ENCODE results near the gene CCR7. TPM values are rescaled to one million over a fixed set of nuclear protein-coding genes. Genes with fewer than 3 reads are reported as not detected.

Gene CCR7
- total RNA-seq, 1 experiment from 2014 or later, result not detected

DNA sequence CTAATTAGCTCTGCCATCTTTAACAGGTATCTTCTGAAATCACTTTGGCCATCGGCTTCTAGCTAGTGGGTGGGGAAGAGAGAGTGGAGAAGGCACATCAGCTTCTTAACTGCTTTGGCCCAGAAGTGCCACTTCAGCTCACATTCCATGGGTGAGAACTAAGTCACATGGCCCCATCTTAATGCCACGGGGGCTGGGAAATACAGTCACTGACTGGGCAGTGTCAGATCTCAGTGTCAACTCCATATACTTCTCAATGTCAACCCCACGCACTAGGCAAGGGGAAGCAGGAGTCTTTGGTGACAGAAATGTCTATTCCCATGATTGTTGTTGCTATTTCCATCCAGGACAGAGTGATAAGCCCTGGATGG is 29.4 kb downstream of the CCR7 start:
- DNase-seq (ENCODE audit: low read depth), result no peak

DNA sequence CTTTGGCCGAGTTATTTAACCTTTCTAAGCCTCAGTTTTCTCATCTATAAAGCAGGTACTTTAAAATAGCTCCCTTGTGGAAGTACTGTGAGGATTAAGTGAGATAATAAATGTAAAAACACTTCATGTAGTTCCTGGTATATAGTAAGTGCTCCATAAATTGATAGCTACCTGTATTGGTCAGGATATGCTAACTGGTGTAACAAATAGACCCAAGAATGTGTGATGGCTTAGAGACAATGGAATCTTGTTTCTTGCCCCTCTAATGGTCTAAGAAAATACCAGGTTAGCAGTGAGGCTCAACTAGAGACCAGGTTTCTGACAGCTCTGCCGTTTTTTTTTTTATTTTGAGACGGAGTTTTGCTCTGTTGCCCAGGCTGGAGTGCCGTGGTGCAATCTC is 29.8 kb downstream of the CCR7 start:
- no peak for DNase-seq (ENCODE audit: low read depth)

DNA sequence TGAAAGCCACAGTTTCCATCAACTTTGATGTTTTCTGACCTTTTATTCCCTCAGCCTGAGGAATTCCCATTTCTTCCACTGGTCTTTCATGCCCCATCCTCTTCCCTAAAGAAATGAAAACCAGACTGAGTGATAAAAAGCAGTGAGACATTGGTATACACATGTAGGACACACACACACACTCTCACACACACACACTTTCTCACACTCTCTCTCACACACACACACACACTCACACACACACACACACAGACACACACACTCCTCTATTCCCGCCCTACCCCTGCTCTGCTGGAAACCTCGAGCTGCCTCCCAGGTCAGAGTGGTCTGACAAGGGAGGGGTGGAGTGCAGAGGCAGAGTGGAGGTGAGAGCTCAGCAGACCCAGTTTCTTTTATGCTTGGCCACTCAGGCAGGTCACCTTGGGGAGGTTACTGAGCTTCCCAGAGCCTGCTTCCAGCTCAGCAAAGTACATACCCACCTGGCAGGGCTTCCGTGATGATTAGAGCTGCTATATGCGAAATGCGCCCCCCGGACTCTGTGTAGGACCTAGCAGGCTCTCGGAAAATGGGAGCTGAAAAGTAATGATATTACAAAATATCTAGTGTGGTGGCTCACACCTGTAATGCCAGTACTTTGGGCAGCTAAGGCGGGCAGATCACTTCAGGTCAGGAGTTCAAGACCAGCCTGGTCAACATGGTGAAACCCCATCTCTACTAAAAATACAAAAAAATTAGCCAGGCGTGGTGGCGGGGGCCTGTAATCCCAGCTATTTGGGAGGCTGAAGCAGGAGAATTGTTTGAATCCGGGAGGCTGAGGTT is 30.7 kb downstream of the CCR7 start:
- no peak for DNase-seq (ENCODE audit: low read depth)

DNA sequence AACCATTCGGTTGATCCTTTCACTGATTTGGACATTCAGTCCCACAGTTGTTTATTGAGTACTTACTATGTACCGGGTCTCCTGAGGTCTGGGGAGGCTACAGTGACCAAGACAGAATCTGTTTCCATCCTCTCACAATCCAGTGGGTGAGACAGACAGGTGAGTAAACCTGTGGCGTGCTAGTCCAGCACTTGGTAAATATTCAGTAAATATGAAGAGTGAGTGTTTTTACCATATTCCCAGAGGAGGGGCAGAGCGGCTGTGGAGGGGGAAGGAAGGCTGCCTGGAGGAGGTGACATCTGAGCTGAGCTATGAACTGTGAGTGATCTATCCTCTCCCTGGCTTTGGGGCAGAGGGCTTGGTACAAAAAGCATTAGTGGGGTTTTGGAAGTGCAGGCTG is 31.4 kb downstream of the CCR7 start:
- no peak for DNase-seq (ENCODE audit: low read depth)

DNA sequence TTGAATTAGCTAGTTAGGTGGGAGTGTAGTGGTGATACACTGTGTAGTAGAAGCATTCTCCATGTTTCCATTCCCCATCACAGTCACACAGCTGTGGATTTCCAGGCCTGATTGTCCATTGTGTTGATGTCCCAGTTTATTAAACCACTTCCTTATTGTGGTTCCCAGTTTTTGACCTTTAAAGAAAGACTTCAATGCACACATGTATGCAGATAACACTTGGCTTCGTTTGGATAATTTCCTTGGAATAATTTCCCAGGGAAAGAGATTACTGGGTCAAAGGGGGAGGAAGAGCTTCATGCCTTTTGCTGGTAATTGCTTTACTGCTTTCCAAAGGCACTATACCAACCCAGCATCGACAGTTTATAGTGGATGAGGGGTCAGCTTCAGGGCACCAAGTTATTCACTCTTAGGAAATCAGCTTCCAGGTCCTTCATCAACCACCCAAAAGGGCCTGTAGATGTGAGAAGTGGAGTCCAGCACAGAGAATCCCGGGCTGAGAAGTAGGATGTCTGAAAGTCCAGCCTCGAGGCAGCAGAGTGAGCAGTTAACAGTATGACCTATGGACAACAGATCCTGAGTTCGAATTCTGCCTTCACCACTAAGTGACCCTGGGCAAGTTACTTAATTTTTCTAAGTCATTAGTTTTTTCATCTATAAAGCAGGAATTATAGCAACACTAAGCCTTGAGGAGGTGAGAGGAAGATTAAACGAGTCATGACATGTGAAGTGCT is 32.6 kb downstream of the CCR7 start:
- DNase-seq (ENCODE audit: low read depth), result no peak

DNA sequence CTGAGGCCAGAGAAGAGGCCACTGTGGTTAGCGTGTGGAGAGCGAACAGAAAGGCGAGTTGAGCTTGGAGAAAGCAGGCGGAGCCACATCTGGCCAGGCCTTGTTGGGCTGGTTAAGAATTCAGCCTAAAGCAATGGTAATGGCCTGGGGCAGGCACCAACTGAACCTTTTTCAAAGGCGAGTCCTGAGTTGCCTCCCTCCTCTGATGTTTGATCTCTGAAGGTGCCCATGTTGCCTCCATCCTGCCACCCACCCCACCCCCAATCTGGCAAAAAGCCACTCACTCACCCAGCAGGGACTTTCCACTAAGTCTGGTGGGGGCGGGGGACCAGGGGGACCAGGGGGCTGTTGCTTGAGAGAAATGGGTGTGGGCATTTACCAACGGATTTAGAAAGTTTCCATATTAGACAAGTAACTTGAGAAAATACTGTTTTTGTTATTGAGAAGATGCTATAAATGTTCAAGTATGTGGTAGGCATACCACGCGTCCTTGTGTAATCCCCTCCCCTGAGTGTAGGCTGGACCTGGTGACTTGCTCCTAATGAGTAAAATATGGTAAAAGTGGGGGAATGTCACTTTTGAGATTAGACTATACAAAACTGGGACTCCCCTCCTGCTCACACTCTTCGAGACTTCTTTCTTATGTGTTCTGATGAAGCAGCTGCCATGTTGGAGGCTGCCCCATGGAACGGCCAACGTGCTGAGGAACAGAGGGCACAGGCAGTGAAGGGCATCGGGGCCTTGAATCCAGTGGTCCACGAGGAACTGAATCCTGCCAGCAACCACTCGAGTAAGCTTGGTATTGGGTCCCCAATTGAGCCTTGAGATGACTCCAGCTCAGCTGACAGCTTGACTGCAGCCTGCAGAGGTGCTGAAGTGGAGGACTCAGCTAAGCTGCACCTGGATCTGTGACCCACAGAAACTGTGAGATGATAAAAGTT is 34.0 kb downstream of the CCR7 start:
- no peak for DNase-seq (ENCODE audit: low read depth)

DNA sequence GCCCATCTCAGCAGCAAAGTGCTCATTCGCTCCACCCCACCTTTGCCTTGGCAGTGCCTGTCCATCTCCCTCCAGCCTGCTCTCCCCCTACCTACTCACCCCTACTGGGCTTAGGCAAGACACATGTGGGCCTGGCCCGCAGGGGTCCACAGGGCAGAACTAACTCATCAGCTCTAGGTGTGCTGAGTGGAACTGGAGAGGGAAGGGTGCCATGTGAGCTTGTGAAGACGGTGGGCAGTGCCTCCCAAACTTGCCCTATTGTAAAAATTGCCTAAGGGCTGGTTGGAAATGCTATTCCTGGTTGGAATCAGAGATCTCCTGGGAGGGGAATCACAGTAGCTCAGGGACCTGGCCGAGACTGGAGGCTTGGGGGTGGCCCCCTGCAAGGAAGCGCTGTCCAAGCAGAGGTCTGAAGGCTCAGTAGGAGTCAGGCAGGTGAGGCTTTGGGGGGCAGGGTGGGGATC is 34.7 kb downstream of the CCR7 start:
- no peak for DNase-seq (ENCODE audit: low read depth)

DNA sequence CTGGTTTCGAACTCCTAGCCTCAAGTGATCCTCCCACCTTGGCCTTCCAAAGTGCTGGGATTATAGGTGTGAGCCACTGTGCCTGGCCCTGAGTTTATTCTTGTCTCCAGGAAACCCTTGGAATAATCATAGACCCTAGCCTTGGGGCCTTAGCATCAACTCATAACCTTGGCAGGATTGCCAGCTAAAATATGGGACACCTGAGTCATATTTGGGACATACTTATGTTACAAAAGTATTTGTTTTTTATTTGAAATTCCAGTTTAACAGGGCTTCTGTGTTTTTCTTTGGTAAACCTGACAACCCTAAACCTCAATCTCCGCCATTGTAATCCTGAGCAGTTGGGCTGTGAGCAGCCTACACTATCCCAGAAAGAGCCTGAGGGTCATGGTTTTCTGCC is 35.3 kb downstream of the CCR7 start:
- DNase-seq (ENCODE audit: low read depth), result no peak

DNA sequence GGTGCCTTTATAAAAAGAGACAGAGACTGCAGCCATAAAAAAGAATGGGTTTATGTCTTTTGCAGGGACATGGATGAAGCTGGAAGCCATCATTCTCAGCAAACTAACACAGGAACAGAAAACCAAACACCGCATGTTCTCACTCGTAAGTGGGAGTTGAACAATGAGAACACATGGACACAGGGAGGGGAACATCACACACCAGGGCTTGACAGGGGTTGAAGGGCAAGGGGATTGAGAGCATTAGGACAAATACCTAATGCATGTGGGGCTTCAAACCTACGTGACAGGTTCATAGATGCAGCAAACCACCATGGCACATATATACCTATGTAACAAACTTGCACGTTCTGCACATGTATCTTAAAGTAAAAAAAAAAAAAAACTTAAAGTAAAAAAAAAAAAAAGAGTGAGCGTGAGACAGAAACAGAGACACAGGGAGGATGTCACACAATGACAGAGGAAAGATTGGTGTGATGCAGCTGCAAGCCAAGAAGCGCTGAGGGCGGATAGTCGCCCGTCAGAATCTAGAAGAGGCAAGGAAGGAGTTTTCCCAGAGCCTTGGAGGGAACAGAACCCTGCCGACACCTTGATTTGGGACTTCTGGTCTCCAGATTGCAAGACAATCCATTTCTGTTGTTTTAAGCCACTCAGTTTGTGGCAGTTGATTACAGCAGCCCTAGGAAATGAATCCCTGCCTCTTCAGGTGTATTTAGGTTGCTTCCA is 36.4 kb downstream of the CCR7 start:
- no peak for DNase-seq (ENCODE audit: low read depth)

DNA sequence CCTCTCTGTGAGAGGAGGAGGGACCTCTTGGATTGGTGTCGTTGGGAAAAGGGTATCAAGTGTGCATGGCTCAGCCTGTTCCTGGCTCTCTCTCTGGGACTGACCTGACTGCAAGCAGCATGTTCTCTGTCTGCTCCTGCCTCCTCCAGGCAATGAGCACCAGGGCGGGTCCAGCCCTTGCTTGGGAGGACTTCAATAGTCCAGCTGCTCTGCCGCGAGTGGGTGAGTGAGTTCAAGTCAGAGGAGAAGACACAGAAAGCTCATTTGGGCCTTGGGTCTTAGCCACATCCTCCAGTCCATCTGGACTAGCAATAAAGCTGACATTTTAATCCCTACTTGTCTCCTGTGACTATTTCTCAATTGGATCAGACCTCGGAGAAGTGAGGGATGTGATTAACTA is 38.6 kb downstream of the CCR7 start:
- no peak for DNase-seq (ENCODE audit: low read depth)

DNA sequence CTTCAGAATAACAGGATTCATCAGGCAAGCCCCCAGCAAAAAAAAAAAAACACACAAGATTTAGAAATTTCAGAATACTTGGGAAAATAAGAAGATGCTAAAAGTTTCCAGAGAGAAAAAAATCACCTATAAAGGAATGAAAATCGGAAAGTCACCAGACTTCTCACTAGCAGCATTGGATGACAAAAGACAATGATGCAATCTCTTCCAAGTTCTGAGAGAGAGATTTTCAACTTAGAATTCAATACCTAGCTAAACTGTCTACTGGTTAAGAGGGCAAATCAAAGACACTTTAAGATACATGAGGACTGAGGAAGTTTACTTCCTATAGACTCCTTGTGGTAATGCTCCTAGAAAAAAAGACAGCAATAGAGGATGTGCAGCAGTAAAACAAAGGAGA is 40.0 kb downstream of the CCR7 start:
- no peak for DNase-seq (ENCODE audit: low read depth)

DNA sequence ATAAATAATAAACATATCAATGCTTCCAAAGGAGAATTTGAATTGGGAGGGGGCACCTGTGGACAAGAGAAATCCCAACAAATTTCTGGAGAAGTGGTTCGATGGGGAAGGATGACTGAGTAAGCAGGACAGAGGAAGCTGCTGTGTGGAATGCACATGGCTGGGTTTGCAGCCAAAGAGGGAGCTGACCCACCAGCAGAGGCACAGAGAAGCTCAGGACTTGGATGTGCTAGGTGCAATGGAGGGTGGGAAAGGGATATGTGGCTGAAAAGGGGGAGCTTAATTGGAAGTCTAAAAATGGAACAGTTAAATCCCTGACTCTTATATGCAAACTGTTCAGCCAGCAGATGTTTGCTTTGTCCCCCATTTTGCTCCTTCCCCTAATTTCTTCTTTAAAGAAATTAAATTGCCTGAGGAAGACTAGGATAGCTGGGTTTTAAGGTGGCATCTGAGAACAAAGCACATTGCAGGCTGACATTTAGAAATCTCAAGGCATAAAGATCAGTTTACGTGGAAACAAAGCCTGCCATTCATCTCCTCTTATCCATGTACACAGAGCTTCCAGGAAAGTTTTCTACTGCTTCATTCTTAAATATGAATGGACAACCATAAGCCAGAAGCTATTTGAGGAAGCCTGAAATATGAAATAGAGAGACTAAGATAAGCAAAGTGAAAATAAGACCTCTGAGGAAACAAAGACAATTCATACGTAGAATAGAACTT is 40.9 kb downstream of the CCR7 start:
- no peak for DNase-seq (ENCODE audit: low read depth)

DNA sequence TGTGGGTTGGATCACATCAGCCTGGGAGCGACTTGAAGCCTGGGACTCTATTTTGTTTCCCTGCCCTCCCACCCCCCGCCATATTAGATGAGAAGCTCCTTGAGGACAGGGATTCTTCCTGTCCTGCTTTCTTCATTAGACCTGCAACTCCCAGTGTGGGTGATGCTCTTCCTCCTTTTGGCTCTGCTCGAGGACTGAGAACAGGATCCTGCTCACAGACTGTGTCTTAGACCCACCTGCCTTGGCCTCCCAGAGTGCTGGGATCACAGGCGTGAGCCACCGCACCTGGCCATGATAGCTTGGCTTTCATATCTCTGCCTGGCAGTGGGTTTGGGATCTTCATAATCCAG is 42.3 kb downstream of the CCR7 start:
- DNase-seq (ENCODE audit: low read depth), result no peak

DNA sequence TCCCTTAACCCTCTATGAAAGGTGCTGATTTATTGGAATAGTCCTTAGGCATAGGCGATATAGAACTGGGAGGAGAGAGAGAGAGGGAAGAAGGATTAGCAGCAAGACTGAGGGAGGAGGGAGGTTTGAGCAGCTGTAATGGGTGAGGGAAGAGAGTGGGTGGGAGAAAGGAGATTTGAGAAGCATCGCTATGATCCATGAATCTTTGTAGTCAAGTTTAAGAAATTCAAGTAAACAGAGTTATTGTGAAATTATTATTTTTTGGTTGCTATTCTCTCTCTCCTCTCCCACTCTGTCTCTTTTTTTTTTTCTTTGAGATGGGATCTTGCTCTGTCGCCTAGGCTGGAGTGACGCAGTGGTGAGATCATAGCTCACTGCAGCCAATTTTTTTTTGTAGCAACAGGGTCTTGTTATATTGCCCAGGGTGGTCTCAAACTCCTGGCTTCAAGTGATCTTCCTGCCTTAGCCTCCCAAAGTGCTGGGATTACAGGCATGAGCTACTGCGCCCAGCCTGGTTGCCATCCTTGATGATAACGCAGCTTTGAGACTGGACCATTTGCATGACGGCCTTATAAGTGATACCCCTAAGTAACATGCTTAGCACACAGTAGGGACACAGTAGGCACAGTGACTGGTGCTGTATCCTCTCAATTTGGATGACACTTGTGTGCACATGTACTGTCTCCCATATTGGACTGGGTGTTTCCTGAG is 42.9 kb downstream of the CCR7 start:
- no peak for DNase-seq (ENCODE audit: low read depth)

DNA sequence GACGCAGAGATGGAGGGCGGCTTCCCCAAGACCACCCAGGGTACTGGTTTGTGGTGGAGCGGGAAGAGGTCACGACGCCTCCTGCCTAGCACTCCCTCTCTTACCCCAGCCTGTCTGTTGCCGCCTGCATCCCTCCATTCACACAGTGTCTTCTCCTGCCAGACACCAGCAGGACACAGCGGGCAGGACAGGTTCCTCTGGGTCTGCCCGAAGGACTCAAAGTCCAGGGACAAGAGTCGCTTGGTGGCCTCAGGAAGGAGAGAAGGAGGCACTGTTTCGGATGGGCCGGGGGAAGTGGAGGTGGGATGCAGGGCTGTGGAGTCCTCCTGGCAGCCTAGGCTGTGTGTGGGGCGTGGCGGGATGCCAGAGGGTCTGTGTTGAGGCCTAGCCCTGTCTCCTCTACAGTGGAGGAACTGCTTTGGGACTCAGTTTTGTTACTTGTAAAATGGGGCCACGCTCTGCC is 44.2 kb downstream of the CCR7 start:
- no peak for DNase-seq (ENCODE audit: low read depth)

DNA sequence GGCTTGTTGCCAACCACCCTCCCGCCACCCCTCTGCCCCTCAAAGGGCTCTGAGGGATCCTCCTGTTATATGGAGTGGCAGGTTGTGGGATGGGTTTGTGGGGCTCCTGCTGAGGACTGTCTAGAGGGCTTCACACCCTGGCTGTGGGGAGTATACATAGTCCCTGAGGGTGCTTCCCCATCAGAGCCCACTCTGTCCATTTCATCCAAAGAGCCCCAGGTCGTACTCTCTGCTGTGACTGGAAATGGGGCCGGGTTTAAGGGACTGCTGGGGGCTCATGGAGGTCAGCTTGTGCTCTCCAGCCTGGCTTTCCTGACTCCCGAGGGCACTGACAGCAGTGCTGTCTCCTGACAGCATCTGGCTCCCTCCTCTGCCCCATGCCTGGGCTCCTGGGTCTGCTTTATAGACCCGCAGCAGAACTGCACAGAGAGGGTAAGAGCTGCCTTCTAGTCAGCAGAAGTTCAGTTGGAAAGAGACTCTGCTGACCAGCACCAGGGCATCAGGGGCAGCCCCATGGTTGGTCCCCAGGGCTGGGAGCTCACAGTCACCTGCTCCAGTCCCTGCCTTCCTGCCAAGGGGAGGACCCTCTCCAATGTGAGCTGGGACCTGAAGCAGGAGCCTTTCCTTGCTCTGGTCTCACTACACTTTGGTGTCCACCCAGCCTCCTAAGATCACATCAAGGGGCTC is 46.0 kb downstream of the CCR7 start:
- no peak for DNase-seq (ENCODE audit: low read depth)

DNA sequence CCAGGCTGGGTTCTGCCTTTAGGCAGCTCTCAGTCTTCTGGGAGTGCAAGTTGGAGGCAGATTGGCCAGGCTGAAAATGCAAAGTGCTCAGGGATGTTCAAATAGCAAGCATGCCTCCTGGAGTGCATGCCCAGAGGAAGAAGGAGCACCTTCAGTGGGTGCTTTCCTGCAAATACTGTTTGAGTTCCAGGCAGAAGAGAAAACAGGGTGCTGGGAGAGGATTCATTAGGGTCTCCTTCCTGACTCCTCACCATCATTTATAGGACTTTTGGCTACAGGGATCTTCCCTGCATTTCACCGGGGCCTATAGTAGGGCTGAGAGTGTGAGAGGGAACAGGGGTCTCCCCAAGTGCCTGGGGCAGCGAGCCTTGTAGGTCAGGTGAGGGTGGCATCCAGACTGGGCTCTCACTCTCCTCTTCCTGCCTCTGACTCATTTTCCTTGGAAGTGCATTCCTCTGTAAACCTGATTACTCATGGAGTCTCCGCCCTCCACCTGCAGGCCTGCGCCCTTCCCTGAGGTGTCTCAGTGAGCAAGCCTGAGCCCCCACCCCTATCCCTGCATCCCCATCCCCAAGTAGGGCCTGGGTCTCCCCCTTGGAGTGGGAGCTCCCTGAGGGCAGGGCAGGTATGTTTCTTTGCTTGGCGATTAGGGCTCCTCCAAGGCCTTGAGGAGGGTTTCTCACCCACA is 46.7 kb downstream of the CCR7 start:
- no peak for DNase-seq (ENCODE audit: low read depth)

DNA sequence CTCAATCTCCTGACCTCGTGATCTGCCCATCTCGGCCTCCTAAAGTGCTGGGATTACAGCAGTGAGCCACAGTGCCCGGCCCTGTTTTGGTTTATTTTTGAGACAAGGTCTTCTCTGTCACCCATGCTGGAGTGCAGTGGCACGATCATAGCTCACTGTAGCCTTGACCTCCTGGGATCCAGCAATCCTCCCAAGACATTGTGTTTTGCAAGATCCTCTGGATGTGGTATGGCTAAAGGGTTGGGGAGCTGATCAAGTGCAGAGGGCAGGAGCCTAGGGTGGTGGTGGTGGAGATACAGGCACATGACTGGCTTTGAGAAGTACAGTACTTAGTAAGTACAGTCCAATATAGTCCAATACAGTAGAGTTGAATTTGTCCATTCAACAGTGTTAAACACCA is 47.3 kb downstream of the CCR7 start:
- no peak for DNase-seq (ENCODE audit: low read depth)

DNA sequence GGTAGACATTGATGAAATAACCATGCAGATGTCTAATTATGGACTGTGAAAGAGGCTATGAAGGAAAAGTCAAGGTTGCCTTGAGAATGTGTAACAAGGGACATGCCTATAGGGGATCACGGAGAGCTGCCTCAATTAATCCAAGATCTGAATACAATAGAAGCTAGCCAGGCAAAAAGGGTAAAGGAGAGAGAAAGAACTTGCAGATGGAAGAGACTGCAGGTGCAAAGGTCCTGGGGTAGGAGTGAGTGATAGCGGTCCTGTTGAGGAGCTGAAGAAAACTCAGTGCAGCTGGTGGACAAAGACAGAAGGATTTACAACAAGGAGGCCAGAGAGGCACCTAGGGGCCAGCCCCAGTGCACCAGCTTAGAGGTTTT is 48.0 kb downstream of the CCR7 start:
- DNase-seq (ENCODE audit: low read depth), result no peak

Measured in LHCN-M2 (cell line).